ENCODE measurements around the gene OR5AC2. TPM values are rescaled to one million over a fixed set of nuclear protein-coding genes. Genes with fewer than 3 reads are reported as not detected.

The OR5AC2 gene
- polyA plus RNA-seq, 1 of the 3 experiments (the other 2 are of a cell fraction) = not detected

DNA sequence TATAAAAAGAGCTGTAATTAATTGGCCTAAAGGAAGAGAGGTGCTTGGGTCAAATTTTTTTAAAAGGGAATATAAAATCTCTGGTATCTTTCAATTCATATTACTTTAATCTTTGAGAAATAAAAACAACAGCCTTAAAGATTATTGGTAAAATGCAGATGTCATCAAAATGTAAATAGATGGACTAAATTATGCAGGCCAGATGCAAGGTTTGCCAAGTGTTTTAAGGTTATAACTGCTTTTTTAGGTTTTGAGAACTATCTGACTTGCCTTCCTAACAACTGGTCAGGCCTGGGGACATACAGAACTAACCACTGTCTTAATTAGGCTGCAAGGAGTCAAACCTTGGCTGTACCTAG, 23.6 kb downstream of the OR5AC2 start:
- no peaks in the 10 kb centered on the region for H3K79me2 ChIP-seq (ENCODE audit: insufficient read depth)
- no peak overlapping the region for H3K4me2 ChIP-seq
- H3K36me3 ChIP-seq (replicated peaks in 1 of 2; ENCODE audit: control insufficient read depth in 1 of 2, insufficient read depth in 2 of 2, low read length in 1 of 2) = no peaks in the 10 kb centered on the region
- no peaks in the 10 kb centered on the region for H3K9me3 ChIP-seq
- ChIA-PET CTCF (no interaction called here), POLR2A (no interaction called here)
- no peak overlapping the region for H3K9ac ChIP-seq
- DNase-seq = no peak
- H3K9me2 ChIP-seq = no peaks in the 10 kb centered on the region; the same call in 1 of the 2 replicates
- H4K20me1 ChIP-seq (ENCODE audit: insufficient read depth) = no peaks in the 10 kb centered on the region
- H2AFZ ChIP-seq (ENCODE audit: low read depth) = no peak overlapping the region
- no peaks in the 10 kb centered on the region for H3K27me3 ChIP-seq (ENCODE audit: insufficient read depth)
- TF ChIP-seq ELF1 (IDR thresholded peaks at IDR 0.05) (no peak), MEF2A (IDR thresholded peaks at IDR 0.05; ENCODE audit: borderline replicate concordance, low read depth) (no peak), RAD21 (IDR thresholded peaks at IDR 0.05; ENCODE audit: low read length) (no peak), GABPA (IDR thresholded peaks at IDR 0.05; ENCODE audit: low read depth) (no peak), TCF12 (IDR thresholded peaks at IDR 0.05) (no peak), NFIC (IDR thresholded peaks at IDR 0.05; ENCODE audit: borderline replicate concordance) (no peak), POLR2AphosphoS5 (IDR thresholded peaks at IDR 0.05; ENCODE audit: low read depth, low read length) (no peak), CHD2 (IDR thresholded peaks at IDR 0.05; ENCODE audit: low read length, partially characterized antibody) (no peak), GATA2 (CRISPR knock-in tag; IDR thresholded peaks at IDR 0.05) (no peak), YY1 (IDR thresholded peaks at IDR 0.05; ENCODE audit: low read depth) (no peak), FOXJ3 (CRISPR knock-in tag; IDR thresholded peaks at IDR 0.05) (no peak), FOXM1 (IDR thresholded peaks at IDR 0.05; ENCODE audit: low read depth) (no peak)
- TF ChIP-seq, protein P1, sequence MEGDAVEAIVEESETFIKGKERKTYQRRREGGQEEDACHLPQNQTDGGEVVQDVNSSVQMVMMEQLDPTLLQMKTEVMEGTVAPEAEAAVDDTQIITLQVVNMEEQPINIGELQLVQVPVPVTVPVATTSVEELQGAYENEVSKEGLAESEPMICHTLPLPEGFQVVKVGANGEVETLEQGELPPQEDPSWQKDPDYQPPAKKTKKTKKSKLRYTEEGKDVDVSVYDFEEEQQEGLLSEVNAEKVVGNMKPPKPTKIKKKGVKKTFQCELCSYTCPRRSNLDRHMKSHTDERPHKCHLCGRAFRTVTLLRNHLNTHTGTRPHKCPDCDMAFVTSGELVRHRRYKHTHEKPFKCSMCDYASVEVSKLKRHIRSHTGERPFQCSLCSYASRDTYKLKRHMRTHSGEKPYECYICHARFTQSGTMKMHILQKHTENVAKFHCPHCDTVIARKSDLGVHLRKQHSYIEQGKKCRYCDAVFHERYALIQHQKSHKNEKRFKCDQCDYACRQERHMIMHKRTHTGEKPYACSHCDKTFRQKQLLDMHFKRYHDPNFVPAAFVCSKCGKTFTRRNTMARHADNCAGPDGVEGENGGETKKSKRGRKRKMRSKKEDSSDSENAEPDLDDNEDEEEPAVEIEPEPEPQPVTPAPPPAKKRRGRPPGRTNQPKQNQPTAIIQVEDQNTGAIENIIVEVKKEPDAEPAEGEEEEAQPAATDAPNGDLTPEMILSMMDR (IDR thresholded peaks at IDR 0.05) = no peak
- TF ChIP-seq, protein P2, sequence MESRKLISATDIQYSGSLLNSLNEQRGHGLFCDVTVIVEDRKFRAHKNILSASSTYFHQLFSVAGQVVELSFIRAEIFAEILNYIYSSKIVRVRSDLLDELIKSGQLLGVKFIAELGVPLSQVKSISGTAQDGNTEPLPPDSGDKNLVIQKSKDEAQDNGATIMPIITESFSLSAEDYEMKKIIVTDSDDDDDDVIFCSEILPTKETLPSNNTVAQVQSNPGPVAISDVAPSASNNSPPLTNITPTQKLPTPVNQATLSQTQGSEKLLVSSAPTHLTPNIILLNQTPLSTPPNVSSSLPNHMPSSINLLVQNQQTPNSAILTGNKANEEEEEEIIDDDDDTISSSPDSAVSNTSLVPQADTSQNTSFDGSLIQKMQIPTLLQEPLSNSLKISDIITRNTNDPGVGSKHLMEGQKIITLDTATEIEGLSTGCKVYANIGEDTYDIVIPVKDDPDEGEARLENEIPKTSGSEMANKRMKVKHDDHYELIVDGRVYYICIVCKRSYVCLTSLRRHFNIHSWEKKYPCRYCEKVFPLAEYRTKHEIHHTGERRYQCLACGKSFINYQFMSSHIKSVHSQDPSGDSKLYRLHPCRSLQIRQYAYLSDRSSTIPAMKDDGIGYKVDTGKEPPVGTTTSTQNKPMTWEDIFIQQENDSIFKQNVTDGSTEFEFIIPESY (IDR thresholded peaks at IDR 0.05; ENCODE audit: borderline replicate concordance, low read depth) = no peak
- no peaks in the 10 kb centered on the region for H3F3A ChIP-seq (replicated peaks; ENCODE audit: insufficient read depth)
- no peak overlapping the region for H3K27ac ChIP-seq (ENCODE audit: low read depth in 2 of 2, low read length in 1 of 2)
- no peak overlapping the region for H3K4me3 ChIP-seq (ENCODE audit: low read depth in 2 of 2, low read length in 1 of 2)
- H3K4me1 ChIP-seq (ENCODE audit: control insufficient read depth in 1 of 2, insufficient read depth in 2 of 2, low read depth in 1 of 2, low read length in 1 of 2) = no peaks in the 10 kb centered on the region

DNA sequence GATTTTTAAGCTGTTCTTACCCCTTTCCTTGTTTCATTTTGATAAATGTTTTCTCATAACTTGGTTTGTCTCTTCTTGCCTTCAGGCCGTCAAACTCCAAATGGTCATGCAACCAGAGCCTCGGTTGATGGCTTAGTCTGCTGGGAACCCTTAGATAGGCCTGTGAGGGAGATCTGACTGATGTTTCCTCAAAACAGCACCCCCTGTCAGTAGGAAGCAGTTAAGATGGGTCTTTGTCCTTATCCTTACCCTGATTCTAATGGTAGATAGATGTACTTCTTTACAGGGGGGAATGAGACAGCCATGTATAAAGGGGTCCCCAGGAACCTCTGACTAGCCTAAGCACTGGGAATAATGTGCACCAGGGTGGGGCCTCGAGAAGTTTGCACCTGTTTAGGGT, 27.3 kb downstream of the OR5AC2 start:
- ChIA-PET CTCF (no interaction called here), POLR2A (no interaction called here)
- no peaks in the 10 kb centered on the region for H3K9me2 ChIP-seq
- H3K36me3 ChIP-seq (replicated peaks in 1 of 2; ENCODE audit: control insufficient read depth in 1 of 2, insufficient read depth in 2 of 2, low read length in 1 of 2) = no peaks in the 10 kb centered on the region
- H3K4me1 ChIP-seq (ENCODE audit: control insufficient read depth in 1 of 2, insufficient read depth in 2 of 2, low read depth in 1 of 2, low read length in 1 of 2) = no peaks in the 10 kb centered on the region
- H3K79me2 ChIP-seq (ENCODE audit: insufficient read depth) = no peaks in the 10 kb centered on the region
- no peaks in the 10 kb centered on the region for H3K27me3 ChIP-seq (ENCODE audit: insufficient read depth)
- DNase-seq = no peak
- no peak for TF ChIP-seq GATA2 (CRISPR knock-in tag; IDR thresholded peaks at IDR 0.05)
- TF ChIP-seq FOXM1 (IDR thresholded peaks at IDR 0.05; ENCODE audit: low read depth) = no peak
- TF ChIP-seq CHD2 (IDR thresholded peaks at IDR 0.05; ENCODE audit: low read length, partially characterized antibody) = no peak
- TF ChIP-seq, protein P3, sequence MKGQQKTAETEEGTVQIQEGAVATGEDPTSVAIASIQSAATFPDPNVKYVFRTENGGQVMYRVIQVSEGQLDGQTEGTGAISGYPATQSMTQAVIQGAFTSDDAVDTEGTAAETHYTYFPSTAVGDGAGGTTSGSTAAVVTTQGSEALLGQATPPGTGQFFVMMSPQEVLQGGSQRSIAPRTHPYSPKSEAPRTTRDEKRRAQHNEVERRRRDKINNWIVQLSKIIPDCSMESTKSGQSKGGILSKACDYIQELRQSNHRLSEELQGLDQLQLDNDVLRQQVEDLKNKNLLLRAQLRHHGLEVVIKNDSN (IDR thresholded peaks at IDR 0.05; ENCODE audit: borderline replicate concordance, low read depth) = no peak
- TF ChIP-seq FOSL2 (IDR thresholded peaks at IDR 0.05; ENCODE audit: borderline replicate concordance, low read depth) = no peak
- TF ChIP-seq RAD21 (IDR thresholded peaks at IDR 0.05; ENCODE audit: low read length) = no peak
- no peak for TF ChIP-seq NFIC (IDR thresholded peaks at IDR 0.05; ENCODE audit: borderline replicate concordance)
- TF ChIP-seq, protein P4, sequence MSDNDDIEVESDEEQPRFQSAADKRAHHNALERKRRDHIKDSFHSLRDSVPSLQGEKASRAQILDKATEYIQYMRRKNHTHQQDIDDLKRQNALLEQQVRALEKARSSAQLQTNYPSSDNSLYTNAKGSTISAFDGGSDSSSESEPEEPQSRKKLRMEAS (IDR thresholded peaks at IDR 0.05; ENCODE audit: low read depth) = no peak
- H3K9me3 ChIP-seq = no peaks in the 10 kb centered on the region
- no peak overlapping the region for H3K9ac ChIP-seq
- no peak overlapping the region for H3K4me3 ChIP-seq (ENCODE audit: low read depth in 2 of 2, low read length in 1 of 2)
- no peak overlapping the region for H3K4me2 ChIP-seq
- WGBS (ENCODE audit: low lambda C conversion rate) = 0% methylated on average over 3 of the region's 3 CpGs
- H3K27ac ChIP-seq (ENCODE audit: low read depth in 2 of 2, low read length in 1 of 2) = no peak overlapping the region
- no peaks in the 10 kb centered on the region for H4K20me1 ChIP-seq (ENCODE audit: insufficient read depth)
- H3F3A ChIP-seq (replicated peaks; ENCODE audit: insufficient read depth) = no peaks in the 10 kb centered on the region
- no peak overlapping the region for H2AFZ ChIP-seq (ENCODE audit: low read depth)

Data from SK-N-SH (cell line).